A673 (cell line): Measurements from ENCODE around the gene PCBP3.

Experiments
- EZH2 ChIP-seq: fragments of 200-600 bp; sonication (generic); IDR thresholded peaks from 2 replicates; pipeline ENCODE4 v1.6.1; 2017; ENCODE audit warnings: borderline replicate concordance, low read depth, mild to moderate bottlenecking, mixed read lengths, antibody characterized with exemption, low read length; ENCODE audit not compliant: poor library complexity, severe bottlenecking
- TF ChIP-seq, protein P1 (sequence below): fragments of 300-800, 200-600 bp; sonication (generic); conservative IDR thresholded peaks from 2 replicates; pipeline ENCODE4 v1.5.1; 2017; ENCODE audit warnings: low read depth, mild to moderate bottlenecking, antibody characterized with exemption, low read length, moderate library complexity, mixed read lengths

DNA sequence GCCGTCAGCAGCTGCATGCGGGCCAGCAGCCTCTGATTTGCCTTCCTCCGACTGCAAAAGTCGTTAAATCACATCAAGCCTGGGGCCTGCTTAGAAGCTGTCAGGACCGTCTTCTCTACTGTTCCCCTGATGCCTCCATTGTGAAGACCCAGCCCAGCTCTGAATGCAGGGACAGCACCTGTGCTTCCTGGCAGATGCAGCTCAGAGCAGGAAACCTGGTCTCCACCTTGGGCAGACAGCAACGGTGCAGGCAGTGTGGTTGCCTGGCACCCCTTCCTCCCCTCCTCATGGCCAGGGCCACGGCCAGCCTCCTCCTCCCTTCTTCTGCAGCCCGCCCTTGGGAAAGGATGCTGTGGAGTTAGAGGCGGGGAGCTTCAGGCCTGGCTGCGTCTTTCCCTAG, 245.7 kb downstream of the PCBP3 start:
- TF ChIP-seq EZH2 = no peak
- TF ChIP-seq, protein P1, sequence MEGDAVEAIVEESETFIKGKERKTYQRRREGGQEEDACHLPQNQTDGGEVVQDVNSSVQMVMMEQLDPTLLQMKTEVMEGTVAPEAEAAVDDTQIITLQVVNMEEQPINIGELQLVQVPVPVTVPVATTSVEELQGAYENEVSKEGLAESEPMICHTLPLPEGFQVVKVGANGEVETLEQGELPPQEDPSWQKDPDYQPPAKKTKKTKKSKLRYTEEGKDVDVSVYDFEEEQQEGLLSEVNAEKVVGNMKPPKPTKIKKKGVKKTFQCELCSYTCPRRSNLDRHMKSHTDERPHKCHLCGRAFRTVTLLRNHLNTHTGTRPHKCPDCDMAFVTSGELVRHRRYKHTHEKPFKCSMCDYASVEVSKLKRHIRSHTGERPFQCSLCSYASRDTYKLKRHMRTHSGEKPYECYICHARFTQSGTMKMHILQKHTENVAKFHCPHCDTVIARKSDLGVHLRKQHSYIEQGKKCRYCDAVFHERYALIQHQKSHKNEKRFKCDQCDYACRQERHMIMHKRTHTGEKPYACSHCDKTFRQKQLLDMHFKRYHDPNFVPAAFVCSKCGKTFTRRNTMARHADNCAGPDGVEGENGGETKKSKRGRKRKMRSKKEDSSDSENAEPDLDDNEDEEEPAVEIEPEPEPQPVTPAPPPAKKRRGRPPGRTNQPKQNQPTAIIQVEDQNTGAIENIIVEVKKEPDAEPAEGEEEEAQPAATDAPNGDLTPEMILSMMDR = no peak
